ENCODE data around the gene BAMBI. TPM values are rescaled to one million over a fixed set of nuclear protein-coding genes. Genes with fewer than 3 reads are reported as not detected.

Gene BAMBI
- total RNA-seq, 6 experiments from 2014 or later: 1.6 to 2.3 (median 2.2) TPM

- peak overlapping the region; percentile 32; the same call in 1 of the 2 replicates for H3K27ac Mint-ChIP-seq
- TF ChIP-seq, protein P1, sequence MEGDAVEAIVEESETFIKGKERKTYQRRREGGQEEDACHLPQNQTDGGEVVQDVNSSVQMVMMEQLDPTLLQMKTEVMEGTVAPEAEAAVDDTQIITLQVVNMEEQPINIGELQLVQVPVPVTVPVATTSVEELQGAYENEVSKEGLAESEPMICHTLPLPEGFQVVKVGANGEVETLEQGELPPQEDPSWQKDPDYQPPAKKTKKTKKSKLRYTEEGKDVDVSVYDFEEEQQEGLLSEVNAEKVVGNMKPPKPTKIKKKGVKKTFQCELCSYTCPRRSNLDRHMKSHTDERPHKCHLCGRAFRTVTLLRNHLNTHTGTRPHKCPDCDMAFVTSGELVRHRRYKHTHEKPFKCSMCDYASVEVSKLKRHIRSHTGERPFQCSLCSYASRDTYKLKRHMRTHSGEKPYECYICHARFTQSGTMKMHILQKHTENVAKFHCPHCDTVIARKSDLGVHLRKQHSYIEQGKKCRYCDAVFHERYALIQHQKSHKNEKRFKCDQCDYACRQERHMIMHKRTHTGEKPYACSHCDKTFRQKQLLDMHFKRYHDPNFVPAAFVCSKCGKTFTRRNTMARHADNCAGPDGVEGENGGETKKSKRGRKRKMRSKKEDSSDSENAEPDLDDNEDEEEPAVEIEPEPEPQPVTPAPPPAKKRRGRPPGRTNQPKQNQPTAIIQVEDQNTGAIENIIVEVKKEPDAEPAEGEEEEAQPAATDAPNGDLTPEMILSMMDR (IDR thresholded peaks at IDR 0.05): no peak
- peak; percentile 9 for DNase-seq
- peaks cover 21% of the 10 kb centered on the region for H3K4me1 Mint-ChIP-seq (ENCODE audit: low read depth)
- peaks cover 4% of the 10 kb centered on the region; the same call in 1 of the 2 replicates for H3K36me3 Mint-ChIP-seq (ENCODE audit: low read depth)
- peaks cover 7% of the 10 kb centered on the region for H3K27me3 Mint-ChIP-seq (ENCODE audit: insufficient read depth)
- H3K4me3 Mint-ChIP-seq: peak overlapping the region; percentile 83
- peaks cover 21% of the 10 kb centered on the region for H3K9me3 Mint-ChIP-seq
Measured at GRCh38 chr10:28730031-28730778, 52.9 kb downstream of the BAMBI start.

DNA sequence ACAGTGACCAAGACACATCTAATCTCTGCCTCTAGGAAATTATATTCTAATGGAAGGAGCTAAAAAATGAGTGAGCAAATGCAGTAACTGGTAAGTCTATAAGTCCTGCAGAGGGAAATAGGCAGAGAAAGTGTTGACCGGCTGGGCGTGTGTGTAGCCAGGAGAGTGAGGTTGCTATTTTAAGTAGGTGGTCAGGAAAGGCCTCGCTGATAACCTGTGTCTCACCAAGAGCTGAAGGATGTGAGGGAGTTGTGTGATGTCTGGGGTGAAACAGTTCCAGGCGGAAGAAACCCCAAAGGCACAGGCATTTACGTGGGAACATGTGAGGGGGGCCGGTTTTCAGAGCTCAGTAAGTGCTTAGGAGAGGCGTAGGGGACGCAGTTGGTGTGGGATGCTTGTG, 54.8 kb downstream of the BAMBI start:
- H3K27me3 Mint-ChIP-seq (ENCODE audit: insufficient read depth): peaks cover 2% of the 10 kb centered on the region

More for the DNA sequence above, 54.8 kb downstream of the BAMBI start:
- TF ChIP-seq, protein P1 (IDR thresholded peaks at IDR 0.05): no peak
- peaks cover 4% of the 10 kb centered on the region; the same call in 1 of the 2 replicates for H3K36me3 Mint-ChIP-seq (ENCODE audit: low read depth)
- no peak for DNase-seq
- peaks cover 21% of the 10 kb centered on the region for H3K9me3 Mint-ChIP-seq
- no peak overlapping the region for H3K27ac Mint-ChIP-seq
- no peak overlapping the region for H3K4me3 Mint-ChIP-seq
- peaks cover 24% of the 10 kb centered on the region for H3K4me1 Mint-ChIP-seq (ENCODE audit: low read depth)

Other genes with a start within 250 kb of the BAMBI start
- 10 to 100 TPM; 67.2 to 81.5 (median 74.3) TPM for gene WAC, start 144.4 kb upstream of the BAMBI start, total RNA-seq (2021; fragmentation: NEBNext Ultra II Directional; extraction: Animal tissue kit (Norgen Biotek cat#: 25700))